HPDE6-E6E7 (cell line): ENCODE measurements around the gene CFAP46.
"Not testable (repeated sequence)": the region's sequence is repeated elsewhere in the genome, so short reads cannot be mapped to it uniquely, and the experiment has no call there.

Source experiments
- DNase-seq: peaks from one replicate; pipeline ENCODE4 v3.0.0; 2011; ENCODE audit warnings: missing footprints; ENCODE audit errors: extremely low spot score

CFAP46 gene

GRCh38 chr10:132912713-132913558 lies 29.4 kb downstream of the CFAP46 start:
- DNase-seq = no peak

- DNase-seq = no peak
These were observed 30.1 kb downstream of the CFAP46 start for GRCh38 chr10:132912225-132912712.

GRCh38 chr10:132911786-132912097 lies 30.6 kb downstream of the CFAP46 start:
- no peak for DNase-seq

GRCh38 chr10:132910901-132911785 lies 31.2 kb downstream of the CFAP46 start:
- DNase-seq = no peak

- no peak for DNase-seq
These were observed 32.0 kb downstream of the CFAP46 start for GRCh38 chr10:132910186-132910880.

GRCh38 chr10:132909491-132910071 lies 32.8 kb downstream of the CFAP46 start:
- DNase-seq = no peak

GRCh38 chr10:132908621-132909295 lies 33.6 kb downstream of the CFAP46 start:
- no peak for DNase-seq

GRCh38 chr10:132907821-132908620 lies 34.3 kb downstream of the CFAP46 start:
- no peak for DNase-seq

- no peak for DNase-seq
These were observed 35.5 kb downstream of the CFAP46 start for GRCh38 chr10:132906836-132907235.

- DNase-seq = no peak
These were observed 36.3 kb downstream of the CFAP46 start for GRCh38 chr10:132906106-132906505.

- DNase-seq = no peak
These were observed 36.7 kb downstream of the CFAP46 start for GRCh38 chr10:132905661-132906060.

- DNase-seq = no peak
These were observed 37.3 kb downstream of the CFAP46 start for GRCh38 chr10:132904814-132905649.

GRCh38 chr10:132904181-132904813 lies 38.1 kb downstream of the CFAP46 start:
- DNase-seq = no peak

GRCh38 chr10:132902656-132903575 lies 39.5 kb downstream of the CFAP46 start:
- DNase-seq = not testable (repeated sequence)

GRCh38 chr10:132901351-132901750 lies 41.0 kb downstream of the CFAP46 start:
- no peak for DNase-seq

- no peak for DNase-seq
These were observed 42.1 kb downstream of the CFAP46 start for GRCh38 chr10:132900211-132900756.

GRCh38 chr10:132899751-132900065 lies 42.7 kb downstream of the CFAP46 start:
- DNase-seq = no peak
